ENCODE results near the gene EGFR.

The EGFR gene

DNA sequence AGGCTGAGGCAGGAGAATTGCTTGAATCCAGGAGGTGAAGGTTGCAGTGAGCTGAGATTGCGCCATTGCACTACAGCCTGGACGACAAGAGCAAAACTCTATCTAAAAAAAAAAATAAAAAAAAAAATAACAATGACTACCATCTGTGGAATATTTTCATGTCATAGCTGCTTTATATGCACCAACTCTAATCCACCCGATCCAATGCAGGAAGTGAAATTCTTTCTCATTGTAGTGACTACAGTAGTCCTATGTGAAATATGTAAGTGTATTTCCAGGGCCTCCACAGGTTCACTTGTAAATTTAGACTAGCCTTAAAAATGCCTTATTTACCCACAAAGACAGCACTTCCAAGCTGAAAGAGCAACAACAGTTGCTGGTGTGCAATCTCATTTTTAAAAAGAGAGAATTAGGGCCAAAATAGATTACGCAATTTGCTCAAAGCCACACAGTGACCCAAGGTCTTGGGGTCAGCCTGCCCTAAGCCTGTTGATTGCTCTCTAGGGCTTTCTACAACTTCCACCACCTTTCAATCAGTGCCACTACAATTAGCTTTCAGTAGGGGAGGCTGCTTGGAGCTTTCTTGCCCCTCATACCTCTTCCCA, 25.8 kb upstream of the EGFR start:
- H3K9ac ChIP-seq (ENCODE audit: low read length): no peak overlapping the region
- H3K79me2 ChIP-seq (ENCODE audit: insufficient read depth, low read length): no peaks in the 10 kb centered on the region
- H2AFZ ChIP-seq (ENCODE audit: low read depth, low read length, severe bottlenecking): no peak overlapping the region
- no peak overlapping the region for H3K4me3 ChIP-seq (ENCODE audit: insufficient read depth, low read length, poor library complexity, severe bottlenecking)
- no peaks in the 10 kb centered on the region; the same call in 1 of the 2 replicates for H3K27me3 ChIP-seq (ENCODE audit: low read length)
- no peaks in the 10 kb centered on the region for H3K9me3 ChIP-seq (ENCODE audit: insufficient read depth, low read length)
- no peaks in the 10 kb centered on the region for H4K20me1 ChIP-seq (ENCODE audit: low read depth, low read length)
- H3K36me3 ChIP-seq (ENCODE audit: low read length): no peaks in the 10 kb centered on the region
- no peaks in the 10 kb centered on the region for H3F3A ChIP-seq (ENCODE audit: insufficient read depth)
- no peak overlapping the region for H3K27ac ChIP-seq (ENCODE audit: low read depth, low read length)
- H3K4me2 ChIP-seq (ENCODE audit: low read depth, low read length, poor library complexity, severe bottlenecking): no peak overlapping the region
- H3K9me2 ChIP-seq (replicated peaks; ENCODE audit: insufficient read depth, low read length): no peaks in the 10 kb centered on the region
- TF ChIP-seq, protein P1, sequence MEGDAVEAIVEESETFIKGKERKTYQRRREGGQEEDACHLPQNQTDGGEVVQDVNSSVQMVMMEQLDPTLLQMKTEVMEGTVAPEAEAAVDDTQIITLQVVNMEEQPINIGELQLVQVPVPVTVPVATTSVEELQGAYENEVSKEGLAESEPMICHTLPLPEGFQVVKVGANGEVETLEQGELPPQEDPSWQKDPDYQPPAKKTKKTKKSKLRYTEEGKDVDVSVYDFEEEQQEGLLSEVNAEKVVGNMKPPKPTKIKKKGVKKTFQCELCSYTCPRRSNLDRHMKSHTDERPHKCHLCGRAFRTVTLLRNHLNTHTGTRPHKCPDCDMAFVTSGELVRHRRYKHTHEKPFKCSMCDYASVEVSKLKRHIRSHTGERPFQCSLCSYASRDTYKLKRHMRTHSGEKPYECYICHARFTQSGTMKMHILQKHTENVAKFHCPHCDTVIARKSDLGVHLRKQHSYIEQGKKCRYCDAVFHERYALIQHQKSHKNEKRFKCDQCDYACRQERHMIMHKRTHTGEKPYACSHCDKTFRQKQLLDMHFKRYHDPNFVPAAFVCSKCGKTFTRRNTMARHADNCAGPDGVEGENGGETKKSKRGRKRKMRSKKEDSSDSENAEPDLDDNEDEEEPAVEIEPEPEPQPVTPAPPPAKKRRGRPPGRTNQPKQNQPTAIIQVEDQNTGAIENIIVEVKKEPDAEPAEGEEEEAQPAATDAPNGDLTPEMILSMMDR (IDR thresholded peaks at IDR 0.05; ENCODE audit: insufficient read depth, low read length, poor library complexity, severe bottlenecking): no peak
- TF ChIP-seq EZH2phosphoT487 (conservative IDR thresholded peaks at IDR 0.05; ENCODE audit: low read length): no peak

GRCh38 chr7:54995166-54995565, 23.7 kb upstream of the EGFR start:
- H3K9me2 ChIP-seq (replicated peaks; ENCODE audit: insufficient read depth, low read length): no peaks in the 10 kb centered on the region
- H3K36me3 ChIP-seq (ENCODE audit: low read length): no peaks in the 10 kb centered on the region
- no peaks in the 10 kb centered on the region for H3F3A ChIP-seq (ENCODE audit: insufficient read depth)
- TF ChIP-seq, protein P1 (IDR thresholded peaks at IDR 0.05; ENCODE audit: insufficient read depth, low read length, poor library complexity, severe bottlenecking): no peak
- no peak for TF ChIP-seq EZH2phosphoT487 (conservative IDR thresholded peaks at IDR 0.05; ENCODE audit: low read length)
- H3K4me3 ChIP-seq (ENCODE audit: insufficient read depth, low read length, poor library complexity, severe bottlenecking): no peak overlapping the region
- H3K4me2 ChIP-seq (ENCODE audit: low read depth, low read length, poor library complexity, severe bottlenecking): no peak overlapping the region
- no peak overlapping the region for H3K9ac ChIP-seq (ENCODE audit: low read length)
- no peaks in the 10 kb centered on the region for H3K79me2 ChIP-seq (ENCODE audit: insufficient read depth, low read length)
- no peak overlapping the region for H2AFZ ChIP-seq (ENCODE audit: low read depth, low read length, severe bottlenecking)
- no peak overlapping the region for H3K27ac ChIP-seq (ENCODE audit: low read depth, low read length)
- no peaks in the 10 kb centered on the region for H4K20me1 ChIP-seq (ENCODE audit: low read depth, low read length)
- H3K9me3 ChIP-seq (ENCODE audit: insufficient read depth, low read length): no peaks in the 10 kb centered on the region
- no peaks in the 10 kb centered on the region for H3K27me3 ChIP-seq (ENCODE audit: low read length)

GRCh38 chr7:54995610-54996363, 23.0 kb upstream of the EGFR start:
- TF ChIP-seq, protein P1 (IDR thresholded peaks at IDR 0.05; ENCODE audit: insufficient read depth, low read length, poor library complexity, severe bottlenecking): no peak
- no peak for TF ChIP-seq EZH2phosphoT487 (conservative IDR thresholded peaks at IDR 0.05; ENCODE audit: low read length)
- Histone ChIP-seq H3K9me2 (replicated peaks; ENCODE audit: insufficient read depth, low read length) (no peaks in the 10 kb centered on the region), H4K20me1 (ENCODE audit: low read depth, low read length) (no peaks in the 10 kb centered on the region), H3K36me3 (ENCODE audit: low read length) (no peaks in the 10 kb centered on the region), H2AFZ (ENCODE audit: low read depth, low read length, severe bottlenecking) (no peak overlapping the region), H3F3A (ENCODE audit: insufficient read depth) (no peaks in the 10 kb centered on the region), H3K27me3 (ENCODE audit: low read length) (no peaks in the 10 kb centered on the region), H3K9me3 (ENCODE audit: insufficient read depth, low read length) (no peaks in the 10 kb centered on the region), H3K79me2 (ENCODE audit: insufficient read depth, low read length) (no peaks in the 10 kb centered on the region), H3K4me2 (ENCODE audit: low read depth, low read length, poor library complexity, severe bottlenecking) (no peak overlapping the region), H3K27ac (ENCODE audit: low read depth, low read length) (no peak overlapping the region), H3K9ac (ENCODE audit: low read length) (no peak overlapping the region), H3K4me3 (ENCODE audit: insufficient read depth, low read length, poor library complexity, severe bottlenecking) (no peak overlapping the region)
